ENCODE measurements around the gene FMNL3.
"Not testable (repeated sequence)": the region's sequence is repeated elsewhere in the genome, so short reads cannot be mapped to it uniquely, and the experiment has no call there.

Gene FMNL3

GRCh38 chr12:49707128-49707811 is at the start of gene FMNL3:
Gene FMNL3, minus strand, starts transcription at chr12:49707405. Its CDS starts 225 bp downstream, at chr12:49707180.
- peak; percentile 96 to 99 (median 98) for DNase-seq

GRCh38 chr12:49750996-49751393 is 43.8 kb upstream of the FMNL3 start:
- DNase-seq: no peak

- no peak for DNase-seq
These were observed 43.1 kb upstream of the FMNL3 start for GRCh38 chr12:49750027-49750995.

GRCh38 chr12:49748800-49749199 is 41.6 kb upstream of the FMNL3 start:
- DNase-seq: no peak

- no peak for DNase-seq
These were observed 41.1 kb upstream of the FMNL3 start for GRCh38 chr12:49748306-49748705.

GRCh38 chr12:49744363-49744885 is 37.2 kb upstream of the FMNL3 start:
- no peak for DNase-seq

GRCh38 chr12:49741882-49742620 is 34.8 kb upstream of the FMNL3 start:
- peak; percentile 66 to 76 (median 74) for DNase-seq

GRCh38 chr12:49740930-49741881 is 34.0 kb upstream of the FMNL3 start, which contains the start of gene TMBIM6:
Gene TMBIM6, plus strand, starts transcription at chr12:49741557. Its CDS starts 10,937 bp downstream, at chr12:49752494.
- peak; percentile 96 to 98 (median 97) for DNase-seq

- not testable (repeated sequence) for DNase-seq
These were observed 33.1 kb upstream of the FMNL3 start for GRCh38 chr12:49740277-49740676.

GRCh38 chr12:49738721-49739120 is 31.5 kb upstream of the FMNL3 start:
- not testable (repeated sequence) for DNase-seq

- not testable (repeated sequence) for DNase-seq
These were observed 27.7 kb upstream of the FMNL3 start for GRCh38 chr12:49734900-49735299.

GRCh38 chr12:49733219-49734017 is 26.2 kb upstream of the FMNL3 start:
- DNase-seq: no peak

GRCh38 chr12:49730568-49731101 is 23.4 kb upstream of the FMNL3 start:
- no peak for DNase-seq

GRCh38 chr12:49730050-49730449 is 22.8 kb upstream of the FMNL3 start:
- no peak for DNase-seq

GRCh38 chr12:49728446-49728845 is 21.2 kb upstream of the FMNL3 start:
- no peak for DNase-seq

- not testable (repeated sequence) for DNase-seq
These were observed 14.2 kb upstream of the FMNL3 start for GRCh38 chr12:49721355-49721754.

- DNase-seq: no peak
These were observed 13.0 kb upstream of the FMNL3 start for GRCh38 chr12:49720214-49720613.

GRCh38 chr12:49717800-49718199 is 10.6 kb upstream of the FMNL3 start:
- not testable (repeated sequence) for DNase-seq

- DNase-seq: no peak
These were observed 9.3 kb upstream of the FMNL3 start for GRCh38 chr12:49716553-49716952.

GRCh38 chr12:49713952-49714351 is 6.7 kb upstream of the FMNL3 start:
- DNase-seq: not testable (repeated sequence)

All from activated naive CD4-positive, alpha-beta T cell (primary cell).